Measurements from ENCODE around the gene VSIR. TPM values are rescaled to one million over a fixed set of nuclear protein-coding genes. Genes with fewer than 3 reads are reported as not detected.

Gene VSIR
- total RNA-seq, 1 experiment from 2014 or later: 18.5 TPM

DNA sequence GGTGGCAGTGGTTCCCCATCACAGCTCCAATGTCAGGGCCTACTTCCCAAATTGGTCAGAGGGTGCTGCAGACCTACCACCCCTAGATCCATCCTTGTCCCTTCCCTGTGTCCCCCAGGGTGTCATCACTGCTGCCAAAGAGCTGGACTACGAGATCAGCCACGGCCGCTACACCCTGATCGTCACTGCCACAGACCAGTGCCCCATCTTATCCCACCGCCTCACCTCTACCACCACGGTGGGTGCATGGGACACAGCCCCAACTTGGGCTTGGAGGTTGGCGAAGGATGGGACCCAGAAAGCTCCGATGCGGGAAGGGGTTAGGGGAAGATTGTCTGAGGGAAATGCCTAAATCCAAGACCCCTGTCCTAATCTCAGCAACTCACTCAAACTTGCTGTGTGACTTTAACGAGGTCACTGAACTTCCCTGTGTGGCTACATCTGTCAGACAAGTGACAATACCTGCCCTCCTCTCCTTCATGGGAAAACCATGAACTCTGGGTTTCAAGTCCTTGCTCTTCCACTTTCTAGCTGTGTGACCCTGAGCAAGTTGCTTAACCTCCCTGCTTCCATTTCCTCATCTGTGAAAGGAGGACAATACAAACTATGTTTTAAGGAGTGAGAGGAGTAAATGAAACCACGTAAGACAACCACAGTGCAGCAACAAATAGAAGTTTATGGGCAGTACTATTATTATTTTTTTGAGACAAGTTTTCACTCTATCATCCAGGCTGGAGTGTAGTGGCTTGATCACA is 4.9 kb upstream of the VSIR start (continued):
- no peak for TF ChIP-seq SIN3A (IDR thresholded peaks at IDR 0.05; ENCODE audit: low read depth)

GRCh38 chr10:71777213-71777985 is 4.1 kb upstream of the VSIR start:
- intact Hi-C loops (cut with micrococcal nuclease): no loop called here
- TF ChIP-seq EZH2 (IDR thresholded peaks at IDR 0.05): no peak
- TF ChIP-seq ZNF274 (IDR thresholded peaks at IDR 0.05; ENCODE audit: low read depth, low read length): no peak
- TF ChIP-seq SIN3A (IDR thresholded peaks at IDR 0.05; ENCODE audit: low read depth): no peak
- no peak for TF ChIP-seq RAD21 (IDR thresholded peaks at IDR 0.05; ENCODE audit: low read depth)
- TF ChIP-seq ZFX (IDR thresholded peaks at IDR 0.05): no peak
- TF ChIP-seq EGR1 (IDR thresholded peaks at IDR 0.05; ENCODE audit: low read depth): no peak
- no peak for TF ChIP-seq CBX3 (IDR thresholded peaks at IDR 0.05; ENCODE audit: low read depth)
- no peak for TF ChIP-seq TCF7L2 (IDR thresholded peaks at IDR 0.05; ENCODE audit: borderline replicate concordance, extremely low read depth, insufficient read depth, insufficient read length)
- ATAC-seq (no peak), DNase-seq (ENCODE audit: low read depth, low spot score) (no peak)
- peaks cover 0 to 5% of the 10 kb centered on the region in 2 experiments; a peak in 1 of 4 replicates for H3K9me3 ChIP-seq (ENCODE audit: control insufficient read depth in 1 of 2, insufficient read depth in 1 of 2, low read depth in 1 of 2, low read length in 2 of 2)
- H3K4me1 ChIP-seq (ENCODE audit: control insufficient read depth in 1 of 2, insufficient read depth in 2 of 2, low read length in 2 of 2): peaks cover 14 to 29% of the 10 kb centered on the region in 2 experiments
- H4K20me1 ChIP-seq (ENCODE audit: insufficient read depth): no peaks in the 10 kb centered on the region
- POLR2A ChIA-PET: interaction anchor here (1.3 kb wide), 1 partner anchor 9 kb away, joined by 3 read pairs; no protein-coding TSS in a partner anchor
- no TSS peak for BruUV-seq (replicated peaks)
- RAD21 ChIA-PET (ENCODE audit: low non-redundant PET in 1 of 2, low total read pairs in 2 of 2, uncharacterized antibody in 2 of 2, unreplicated experiment in 2 of 2): no interaction called here
- H2AFZ ChIP-seq (ENCODE audit: low read depth, low read length, poor library complexity, severe bottlenecking): no peak overlapping the region
- H3K79me2 ChIP-seq (ENCODE audit: insufficient read depth, low read length): no peaks in the 10 kb centered on the region
- no peaks in the 10 kb centered on the region for H3K9me2 ChIP-seq (ENCODE audit: insufficient read depth)
- no peaks in the 10 kb centered on the region for H3K27me3 ChIP-seq (ENCODE audit: insufficient read depth, low read length)
- H3K4me3 ChIP-seq (replicated peaks in 1 of 2; ENCODE audit: low read depth in 1 of 2, low read length in 2 of 2): no peak overlapping the region
- H3K4me2 ChIP-seq (ENCODE audit: low read length): no peak overlapping the region
- CTCF ChIA-PET: no interaction called here
- H3K9ac ChIP-seq (ENCODE audit: low read length): no peak overlapping the region
- H3K36me3 ChIP-seq (ENCODE audit: control insufficient read depth in 1 of 2, insufficient read depth in 2 of 2, low read length in 2 of 2): no peaks in the 10 kb centered on the region
- H3K27ac ChIP-seq (ENCODE audit: low read depth, low read length): no peak overlapping the region

Measured in HCT116 (cell line).